Nasal cavity respiratory epithelium epithelial cell of viscerocranial mucosa (primary cell): ENCODE results near the gene USP9Y. TPM values are rescaled to one million over a fixed set of nuclear protein-coding genes. Genes with fewer than 3 reads are reported as not detected.

ENCODE experiments used
- total RNA-seq: library from RNA; depleted of rRNA; stranded (reverse); fragments of >200 nt; gene quantifications from 2 replicates; pipeline ENCODE4 v1.2.3, GENCODE V29; 2014

USP9Y gene, protein sequence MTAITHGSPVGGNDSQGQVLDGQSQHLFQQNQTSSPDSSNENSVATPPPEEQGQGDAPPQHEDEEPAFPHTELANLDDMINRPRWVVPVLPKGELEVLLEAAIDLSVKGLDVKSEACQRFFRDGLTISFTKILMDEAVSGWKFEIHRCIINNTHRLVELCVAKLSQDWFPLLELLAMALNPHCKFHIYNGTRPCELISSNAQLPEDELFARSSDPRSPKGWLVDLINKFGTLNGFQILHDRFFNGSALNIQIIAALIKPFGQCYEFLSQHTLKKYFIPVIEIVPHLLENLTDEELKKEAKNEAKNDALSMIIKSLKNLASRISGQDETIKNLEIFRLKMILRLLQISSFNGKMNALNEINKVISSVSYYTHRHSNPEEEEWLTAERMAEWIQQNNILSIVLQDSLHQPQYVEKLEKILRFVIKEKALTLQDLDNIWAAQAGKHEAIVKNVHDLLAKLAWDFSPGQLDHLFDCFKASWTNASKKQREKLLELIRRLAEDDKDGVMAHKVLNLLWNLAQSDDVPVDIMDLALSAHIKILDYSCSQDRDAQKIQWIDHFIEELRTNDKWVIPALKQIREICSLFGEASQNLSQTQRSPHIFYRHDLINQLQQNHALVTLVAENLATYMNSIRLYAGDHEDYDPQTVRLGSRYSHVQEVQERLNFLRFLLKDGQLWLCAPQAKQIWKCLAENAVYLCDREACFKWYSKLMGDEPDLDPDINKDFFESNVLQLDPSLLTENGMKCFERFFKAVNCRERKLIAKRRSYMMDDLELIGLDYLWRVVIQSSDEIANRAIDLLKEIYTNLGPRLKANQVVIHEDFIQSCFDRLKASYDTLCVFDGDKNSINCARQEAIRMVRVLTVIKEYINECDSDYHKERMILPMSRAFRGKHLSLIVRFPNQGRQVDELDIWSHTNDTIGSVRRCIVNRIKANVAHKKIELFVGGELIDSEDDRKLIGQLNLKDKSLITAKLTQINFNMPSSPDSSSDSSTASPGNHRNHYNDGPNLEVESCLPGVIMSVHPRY (N-terminal part only)
- 19.8 TPM in 1 of 2 replicates, not detected in the other for total RNA-seq

DNA sequence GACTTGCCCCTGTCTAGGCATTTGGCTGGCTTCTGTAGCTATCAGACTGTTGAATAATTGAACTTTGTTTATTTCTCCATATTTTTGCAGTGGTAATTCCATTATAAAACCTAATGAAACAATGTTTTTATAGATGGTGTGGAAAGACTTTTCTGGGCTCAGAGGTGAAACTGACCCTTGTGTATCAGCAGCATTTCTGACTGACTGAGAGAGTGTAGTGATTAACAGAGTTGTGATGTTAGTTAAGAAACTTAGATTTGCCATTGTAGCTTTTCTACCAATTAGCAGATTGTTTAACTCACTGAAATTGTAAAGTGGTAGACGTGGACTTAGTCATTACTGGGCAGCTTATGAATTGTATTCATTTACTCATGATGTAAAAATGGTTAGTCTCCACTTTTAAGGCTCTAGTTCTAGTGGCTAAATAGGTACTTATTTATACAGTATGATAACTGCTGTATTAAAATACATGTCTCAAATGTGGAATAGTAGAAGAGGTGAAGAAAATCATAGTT is at the start of gene USP9Y:
USP9Y (plus strand) TSS at position 51 of the 515 bp plus-strand sequence. CDS start 8,217 bp downstream, outside the sequence.

DNA sequence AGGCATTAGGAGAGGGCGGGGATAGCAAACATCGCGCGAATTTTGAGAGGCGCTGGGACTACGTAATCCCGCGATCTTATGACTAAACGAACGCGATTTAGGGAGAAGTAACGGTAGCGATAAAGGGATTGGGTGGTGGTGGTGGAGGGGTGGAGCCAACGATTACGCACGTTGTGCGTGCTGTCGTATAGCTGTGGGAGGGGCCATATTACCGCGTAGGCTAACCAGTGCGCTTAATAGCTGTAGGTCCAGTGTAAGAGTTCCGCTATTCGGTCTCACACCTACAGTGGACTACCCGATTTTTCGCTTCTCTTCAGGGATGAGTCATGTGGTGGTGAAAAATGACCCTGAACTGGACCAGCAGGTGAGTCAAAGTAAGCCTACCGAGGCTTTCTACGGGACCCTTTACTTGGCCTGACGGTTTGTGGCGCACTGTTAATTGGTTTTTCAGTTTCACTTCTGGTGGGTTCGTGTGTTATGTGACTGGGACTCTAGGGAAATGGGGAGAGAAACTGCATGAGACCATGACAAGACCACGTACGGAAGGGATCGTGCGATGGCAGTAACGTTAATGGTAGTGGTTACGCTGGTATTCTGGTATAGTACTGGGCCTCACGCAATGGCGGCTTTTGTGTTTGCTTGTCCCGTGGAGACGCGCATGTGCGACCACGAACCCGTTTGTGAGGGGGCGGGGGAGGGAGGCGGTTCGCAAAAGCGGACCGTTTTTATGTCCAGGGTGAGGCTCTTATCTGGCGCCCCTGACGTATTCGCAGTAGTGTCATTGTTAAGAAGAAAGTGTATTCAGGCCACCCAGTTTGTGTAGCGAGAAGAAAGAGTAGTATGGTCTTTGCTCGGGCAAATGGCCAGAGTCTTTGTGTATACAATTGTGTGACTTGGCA is 203.8 kb downstream of the USP9Y start, which contains the start of gene DDX3Y:
DDX3Y (plus strand) TSS at position 251 of the 899 bp plus-strand sequence; CDS start at position 320, 69 bp downstream.

Other genes with a start within 250 kb of the USP9Y start
- gene DDX3Y, start 203.6 kb downstream of the USP9Y start, total RNA-seq, result 70.7 TPM in 1 of 2 replicates, not detected in the other